Activated naive CD8-positive, alpha-beta T cell (primary cell): Measurements from ENCODE around the gene ZCCHC10.
"Not testable (repeated sequence)": the region's sequence is repeated elsewhere in the genome, so short reads cannot be mapped to it uniquely, and the experiment has no call there.

ENCODE experiments used
- H3K27ac Mint-ChIP-seq: one replicate; pipeline ENCODE4 v1.8.0; 2021; ENCODE audit warnings: mixed read lengths
- H3K27me3 Mint-ChIP-seq: one replicate; pipeline ENCODE4 v1.8.0; 2021; ENCODE audit warnings: mixed read lengths
- H3K36me3 Mint-ChIP-seq: one replicate; pipeline ENCODE4 v1.8.0; 2021; ENCODE audit warnings: mixed read lengths
- H3K4me1 Mint-ChIP-seq: one replicate; pipeline ENCODE4 v1.8.0; 2021; ENCODE audit warnings: low read depth, mixed read lengths
- H3K4me3 Mint-ChIP-seq: one replicate; pipeline ENCODE4 v1.8.0; 2021; ENCODE audit warnings: mild to moderate bottlenecking, mixed read lengths
- H3K9me3 Mint-ChIP-seq: one replicate; pipeline ENCODE4 v1.8.0; 2021; ENCODE audit warnings: low read depth, mixed read lengths

The ZCCHC10 gene

DNA sequence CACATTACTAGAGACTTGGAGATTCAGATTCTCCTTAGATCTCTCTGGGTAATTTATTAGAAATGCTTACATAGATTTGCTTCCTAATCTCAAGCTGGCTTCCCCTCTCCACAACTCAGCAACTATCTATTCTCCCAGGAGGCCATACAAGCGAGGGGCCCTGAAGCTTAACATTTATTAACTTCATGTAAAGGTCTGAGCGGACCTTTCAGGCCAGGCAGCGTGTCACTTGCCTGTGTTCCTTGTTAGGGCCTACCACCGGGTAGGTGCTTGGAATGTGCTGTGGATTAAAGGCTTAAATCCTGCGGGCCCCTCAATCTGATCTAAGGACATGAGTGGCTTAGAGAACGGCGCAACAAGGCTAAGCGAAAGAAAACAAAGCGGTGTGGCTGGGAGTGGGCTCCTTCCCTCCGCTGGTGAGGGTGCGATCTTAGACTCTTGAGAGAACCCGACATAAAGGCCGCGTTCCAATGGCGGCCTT lies 24.8 kb upstream of the ZCCHC10 start:
- H3K36me3 Mint-ChIP-seq, result peaks cover 6% of the 10 kb centered on the region
- H3K4me1 Mint-ChIP-seq, result peaks cover 44% of the 10 kb centered on the region
- H3K27ac Mint-ChIP-seq, result peak overlapping the region; percentile 99
- H3K9me3 Mint-ChIP-seq, result no peaks in the 10 kb centered on the region
- no peaks in the 10 kb centered on the region for H3K27me3 Mint-ChIP-seq
- peak overlapping the region; percentile 97 for H3K4me3 Mint-ChIP-seq

DNA sequence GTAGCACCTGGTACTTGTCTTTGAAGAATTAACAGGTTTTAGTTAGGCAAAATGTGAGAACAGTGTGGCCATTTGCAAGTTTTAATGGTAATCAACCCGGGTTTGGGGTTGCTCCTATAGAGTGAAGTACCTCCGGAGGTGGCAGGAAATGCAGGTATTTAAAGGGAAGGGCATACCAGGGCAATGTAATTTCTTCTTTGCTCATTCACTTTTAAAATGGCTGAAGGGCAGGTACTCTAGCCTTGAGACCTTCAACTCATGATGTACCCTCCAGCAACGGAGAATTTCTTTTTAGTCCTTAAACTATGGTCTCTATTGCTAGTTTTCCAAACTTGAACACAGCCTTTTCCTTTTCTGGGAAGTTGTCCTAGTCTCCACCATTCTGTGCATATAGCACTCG lies 24.2 kb upstream of the ZCCHC10 start:
- Mint-ChIP-seq H3K4me1 (peaks cover 38% of the 10 kb centered on the region), H3K4me3 (peak overlapping the region; percentile 97), H3K36me3 (peaks cover 6% of the 10 kb centered on the region), H3K27me3 (no peaks in the 10 kb centered on the region), H3K27ac (peak overlapping the region; percentile 99), H3K9me3 (no peaks in the 10 kb centered on the region)

DNA sequence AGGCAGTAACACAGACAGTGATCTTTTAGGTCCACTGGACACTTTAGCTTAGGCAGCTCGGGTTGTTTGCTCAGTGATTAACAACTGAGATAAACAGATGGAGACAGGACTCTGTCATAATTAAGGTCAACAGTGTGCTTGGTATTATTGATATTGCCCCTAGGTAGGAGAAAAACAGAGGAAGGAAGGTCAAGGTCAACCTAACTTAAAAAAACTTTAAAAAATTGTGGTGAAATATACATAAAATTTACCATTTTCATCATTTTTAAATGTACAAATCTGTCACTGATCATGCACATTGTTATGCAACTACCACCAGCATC lies 23.3 kb upstream of the ZCCHC10 start:
- H3K27me3 Mint-ChIP-seq, result no peaks in the 10 kb centered on the region
- peak overlapping the region; percentile 86 for H3K27ac Mint-ChIP-seq
- peaks cover 2% of the 10 kb centered on the region for H3K36me3 Mint-ChIP-seq
- peaks cover 29% of the 10 kb centered on the region for H3K4me1 Mint-ChIP-seq
- H3K9me3 Mint-ChIP-seq, result no peaks in the 10 kb centered on the region
- H3K4me3 Mint-ChIP-seq, result peak overlapping the region; percentile 54

DNA sequence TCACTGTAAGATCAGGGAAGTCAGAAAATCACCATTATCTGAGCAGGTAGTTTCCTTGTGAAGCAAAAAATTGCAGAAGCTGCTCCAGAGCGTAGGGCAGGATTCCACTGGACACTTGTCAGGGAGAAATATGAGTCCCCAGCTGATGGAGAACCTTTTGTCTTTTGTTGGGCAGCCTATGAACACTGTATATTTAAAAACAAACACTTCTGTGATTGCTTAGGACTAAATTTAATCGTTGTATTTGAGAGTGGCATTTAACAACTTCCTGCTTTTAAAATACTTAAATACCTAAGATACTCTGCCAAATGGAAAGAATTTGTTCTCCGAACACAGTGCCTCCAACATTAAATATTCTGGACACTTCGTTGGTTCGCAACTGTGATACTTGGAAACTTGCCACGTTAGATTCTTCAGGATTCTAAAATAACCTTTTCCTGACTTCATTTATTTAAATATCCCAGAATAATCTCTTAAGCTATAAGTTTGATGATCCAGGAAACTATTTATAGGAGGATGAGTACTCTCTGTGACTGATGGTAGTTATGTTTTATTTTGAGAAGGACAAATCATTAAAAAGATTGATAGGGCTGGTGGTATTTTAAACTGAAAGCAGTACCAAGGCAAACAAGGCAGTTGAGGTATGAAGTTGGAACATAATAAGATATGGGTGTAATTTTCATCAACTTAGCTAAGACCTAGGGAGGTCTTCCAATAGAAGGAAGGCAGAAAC lies 22.8 kb upstream of the ZCCHC10 start:
- peak overlapping the region; percentile 54 for H3K4me3 Mint-ChIP-seq
- H3K36me3 Mint-ChIP-seq, result no peaks in the 10 kb centered on the region
- H3K4me1 Mint-ChIP-seq, result peaks cover 24% of the 10 kb centered on the region
- no peaks in the 10 kb centered on the region for H3K27me3 Mint-ChIP-seq
- no peaks in the 10 kb centered on the region for H3K9me3 Mint-ChIP-seq
- H3K27ac Mint-ChIP-seq, result peak overlapping the region; percentile 86

DNA sequence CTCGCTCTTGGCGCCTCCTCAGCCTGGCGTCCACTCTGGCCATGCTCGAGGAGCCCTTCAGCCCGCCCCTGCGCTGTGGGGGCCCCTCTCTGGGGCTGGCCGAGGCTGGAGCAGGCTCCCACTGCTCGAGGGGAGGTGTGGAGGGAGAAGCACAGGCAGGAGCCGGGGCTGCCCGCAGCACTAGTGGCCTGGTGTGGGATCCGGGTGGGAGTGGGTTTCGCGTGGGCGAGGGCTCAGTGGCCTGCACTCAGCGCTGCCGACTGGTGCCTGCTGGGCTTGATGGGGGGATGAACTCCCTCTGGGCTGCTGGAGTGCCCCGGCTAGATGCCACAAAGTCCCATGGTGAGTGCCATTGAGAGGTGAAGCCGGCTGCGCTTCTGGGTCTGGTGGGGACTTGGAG lies 21.1 kb upstream of the ZCCHC10 start:
- Mint-ChIP-seq H3K9me3 (no peaks in the 10 kb centered on the region), H3K36me3 (no peaks in the 10 kb centered on the region), H3K4me3 (no peak overlapping the region), H3K27ac (no peak overlapping the region), H3K27me3 (no peaks in the 10 kb centered on the region), H3K4me1 (peaks cover 18% of the 10 kb centered on the region)

DNA sequence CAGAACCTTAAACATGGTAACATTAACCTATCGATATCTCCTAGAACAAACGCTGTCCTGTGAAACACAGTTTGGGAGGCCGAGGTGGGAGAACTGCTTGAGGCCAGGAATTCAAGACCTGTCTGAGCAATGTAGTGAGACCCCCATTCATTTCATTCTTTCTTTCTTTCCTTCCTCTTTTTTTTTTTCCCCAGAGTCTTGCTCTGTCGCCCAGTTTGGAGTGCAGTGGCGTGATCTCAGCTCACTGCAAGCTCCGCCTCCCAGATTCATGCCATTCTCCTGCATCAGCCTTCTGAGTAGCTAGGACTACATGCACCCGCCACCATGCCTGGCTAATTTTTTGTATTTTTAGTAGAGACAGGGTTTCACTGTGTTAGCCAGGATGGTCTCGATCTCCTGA lies 20.2 kb upstream of the ZCCHC10 start:
- not testable (repeated sequence) for H3K27ac Mint-ChIP-seq, H3K36me3 Mint-ChIP-seq, H3K27me3 Mint-ChIP-seq, H3K4me3 Mint-ChIP-seq, H3K9me3 Mint-ChIP-seq
- H3K4me1 Mint-ChIP-seq, result peaks cover 18% of the 10 kb centered on the region

DNA sequence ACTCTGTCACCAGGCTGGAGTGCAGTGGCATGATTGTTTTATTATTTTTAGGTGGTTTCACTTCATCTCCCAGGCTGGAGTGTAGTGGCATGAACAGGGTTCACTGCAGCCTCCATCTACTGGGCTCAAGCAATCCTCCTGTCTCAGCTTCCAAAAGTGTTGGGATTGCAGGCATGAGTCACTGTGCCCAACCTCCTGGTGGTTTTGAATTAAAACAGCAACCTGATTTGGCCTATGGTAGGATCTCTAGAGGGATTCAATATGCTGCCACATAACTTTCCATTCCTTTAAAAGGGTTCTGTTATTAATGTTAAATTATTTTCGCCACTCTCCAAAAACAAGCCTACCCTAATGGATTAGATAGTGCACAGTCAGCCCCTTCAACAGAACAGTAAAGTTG lies 15.6 kb upstream of the ZCCHC10 start:
- no peaks in the 10 kb centered on the region for H3K4me1 Mint-ChIP-seq
- H3K27ac Mint-ChIP-seq, result no peak overlapping the region
- H3K9me3 Mint-ChIP-seq, result no peaks in the 10 kb centered on the region
- no peak overlapping the region for H3K4me3 Mint-ChIP-seq
- H3K27me3 Mint-ChIP-seq, result no peaks in the 10 kb centered on the region
- H3K36me3 Mint-ChIP-seq, result peaks cover 2% of the 10 kb centered on the region

DNA sequence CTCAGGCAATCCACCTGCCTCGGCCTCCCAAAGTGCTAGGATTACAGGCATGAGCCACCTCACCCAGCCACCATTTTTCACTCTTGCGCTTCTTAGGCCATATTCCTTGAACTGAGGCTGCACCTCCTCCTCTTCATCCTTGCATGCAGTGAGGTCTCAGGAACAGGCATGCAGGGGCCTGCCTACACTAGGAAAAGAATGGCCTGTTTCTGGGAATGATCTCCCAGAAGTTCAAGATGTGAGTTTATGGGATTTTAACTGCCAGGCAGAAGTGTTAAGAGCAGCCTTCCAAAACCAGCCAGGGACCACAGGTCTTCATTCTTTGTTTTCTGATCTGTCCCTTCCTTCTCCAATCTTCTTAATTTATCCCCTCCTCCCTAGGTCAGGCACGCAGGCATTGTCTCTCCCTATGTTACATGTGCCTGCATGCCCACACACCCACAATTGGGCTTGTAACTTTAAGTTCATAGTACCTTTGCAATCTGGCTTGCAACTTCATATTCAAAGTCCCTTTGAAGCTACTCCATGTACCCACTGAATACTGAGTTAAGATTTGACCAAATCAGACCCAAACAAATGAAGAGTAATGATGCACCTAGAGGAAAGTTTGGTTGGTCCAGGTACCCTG lies 14.9 kb upstream of the ZCCHC10 start:
- peaks cover under 1% of the 10 kb centered on the region for H3K27me3 Mint-ChIP-seq
- peaks cover 2% of the 10 kb centered on the region for H3K36me3 Mint-ChIP-seq
- H3K4me3 Mint-ChIP-seq, result no peak overlapping the region
- no peaks in the 10 kb centered on the region for H3K4me1 Mint-ChIP-seq
- H3K9me3 Mint-ChIP-seq, result no peaks in the 10 kb centered on the region
- H3K27ac Mint-ChIP-seq, result no peak overlapping the region

DNA sequence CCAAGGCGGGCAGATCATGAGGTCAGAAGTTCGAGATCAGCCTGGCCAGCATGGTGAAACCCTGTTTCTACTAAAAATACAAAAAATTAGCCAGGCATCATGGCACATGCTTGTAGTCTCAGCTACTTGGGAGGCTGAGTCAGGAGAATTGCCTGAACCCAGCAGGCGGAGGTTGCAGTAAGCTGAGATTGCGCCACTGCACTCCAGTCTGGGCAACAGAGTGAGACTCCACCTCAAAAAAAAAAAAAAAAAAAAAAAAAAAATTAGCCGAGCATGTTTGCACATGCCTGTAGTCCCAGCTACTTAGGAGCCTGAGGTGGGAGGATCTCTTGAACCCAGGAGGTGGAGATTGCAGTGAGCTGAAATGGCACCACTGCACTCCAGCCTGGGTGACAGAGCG lies 10.3 kb upstream of the ZCCHC10 start:
- H3K4me3 Mint-ChIP-seq, H3K9me3 Mint-ChIP-seq, H3K27me3 Mint-ChIP-seq, H3K27ac Mint-ChIP-seq, H3K36me3 Mint-ChIP-seq, H3K4me1 Mint-ChIP-seq: not testable (repeated sequence)

DNA sequence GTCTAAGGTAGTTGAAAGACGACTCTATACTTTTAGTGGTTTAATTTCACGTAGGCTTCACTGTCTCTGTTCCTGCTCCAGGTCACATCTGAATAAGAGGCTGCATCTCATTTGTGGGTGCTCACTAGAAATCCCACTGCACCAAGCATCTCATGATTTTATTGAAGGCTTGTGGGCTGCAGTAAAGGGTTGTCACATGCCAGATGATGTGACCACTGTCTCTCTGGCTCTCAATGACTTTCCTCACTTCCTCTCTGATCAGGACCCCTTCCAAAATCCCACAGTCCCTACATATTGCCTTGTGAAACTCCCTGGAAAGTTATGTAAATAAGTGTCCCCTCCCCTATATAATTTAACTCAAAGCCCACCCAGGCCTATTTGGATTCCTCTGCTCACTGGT lies 8.9 kb upstream of the ZCCHC10 start:
- Mint-ChIP-seq H3K36me3 (no peaks in the 10 kb centered on the region), H3K4me1 (no peaks in the 10 kb centered on the region), H3K9me3 (no peaks in the 10 kb centered on the region), H3K27me3 (peaks cover 4% of the 10 kb centered on the region), H3K4me3 (no peak overlapping the region), H3K27ac (no peak overlapping the region)

DNA sequence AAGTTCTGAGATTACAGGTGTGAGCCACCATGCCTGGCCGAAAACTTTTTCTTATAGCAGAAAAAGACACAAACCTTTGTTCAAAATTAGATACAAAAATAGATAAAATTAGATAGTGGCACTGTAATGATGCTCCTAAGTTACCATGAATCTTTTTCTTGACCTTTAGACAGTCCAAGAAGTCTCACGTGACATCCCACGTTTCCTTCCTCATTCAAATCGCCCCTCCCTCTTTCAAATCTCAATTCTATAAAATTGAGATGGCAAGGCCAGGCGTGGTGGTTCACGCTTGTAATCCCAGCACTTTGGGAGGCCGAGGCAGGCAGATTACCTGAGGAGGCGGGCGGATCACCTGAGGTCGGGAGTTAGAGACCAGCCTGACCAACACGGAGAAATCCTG lies 7.7 kb upstream of the ZCCHC10 start:
- H3K4me1 Mint-ChIP-seq, result no peaks in the 10 kb centered on the region
- H3K9me3 Mint-ChIP-seq, result no peaks in the 10 kb centered on the region
- H3K4me3 Mint-ChIP-seq, result no peak overlapping the region
- H3K27ac Mint-ChIP-seq, result no peak overlapping the region
- peaks cover 4% of the 10 kb centered on the region for H3K27me3 Mint-ChIP-seq
- no peaks in the 10 kb centered on the region for H3K36me3 Mint-ChIP-seq

DNA sequence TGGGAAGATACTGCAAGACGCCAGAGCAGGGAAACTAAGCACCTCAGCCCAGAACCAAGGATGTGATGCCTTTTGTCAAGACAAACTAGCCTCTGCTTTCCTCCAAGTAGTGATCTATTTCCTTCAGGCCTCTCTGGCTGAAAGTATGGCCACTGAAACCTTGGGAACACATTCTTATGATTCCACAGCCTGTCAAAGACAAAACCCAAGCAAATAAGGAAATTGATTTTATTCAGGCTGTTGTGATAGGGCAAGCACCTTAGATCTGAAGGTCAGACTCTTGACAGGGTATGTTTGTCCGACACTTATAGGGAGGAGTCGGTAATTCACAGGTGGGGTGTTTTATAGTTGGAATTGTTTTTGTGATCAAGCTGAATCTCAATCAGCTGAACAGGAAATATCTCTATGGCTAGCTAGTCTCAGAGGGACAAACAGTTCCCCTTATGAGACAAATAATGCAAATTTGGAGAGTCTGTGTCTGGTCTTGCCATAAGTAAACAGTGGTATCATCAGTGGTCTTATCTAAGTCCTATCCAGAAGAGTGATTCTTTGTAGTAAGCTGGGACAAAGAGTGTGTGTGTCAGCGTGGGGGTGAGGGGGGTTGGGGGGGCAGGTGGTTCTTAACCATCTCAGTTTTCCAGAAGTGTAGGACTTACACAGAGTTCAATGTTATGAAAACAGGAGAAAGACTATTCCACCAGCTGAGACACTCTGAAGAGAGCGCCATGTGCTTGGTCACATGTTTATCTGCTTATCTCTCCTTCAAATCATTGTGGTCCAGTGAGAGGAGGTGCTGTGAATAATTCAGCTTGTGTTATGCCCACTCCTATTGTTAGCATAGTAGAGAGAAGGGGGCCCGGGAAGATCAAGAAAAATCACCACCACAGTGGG lies 6.7 kb upstream of the ZCCHC10 start:
- H3K27ac Mint-ChIP-seq, result no peak overlapping the region
- no peak overlapping the region for H3K4me3 Mint-ChIP-seq
- H3K4me1 Mint-ChIP-seq, result no peaks in the 10 kb centered on the region
- H3K9me3 Mint-ChIP-seq, result no peaks in the 10 kb centered on the region
- H3K36me3 Mint-ChIP-seq, result no peaks in the 10 kb centered on the region
- H3K27me3 Mint-ChIP-seq, result peaks cover 4% of the 10 kb centered on the region

DNA sequence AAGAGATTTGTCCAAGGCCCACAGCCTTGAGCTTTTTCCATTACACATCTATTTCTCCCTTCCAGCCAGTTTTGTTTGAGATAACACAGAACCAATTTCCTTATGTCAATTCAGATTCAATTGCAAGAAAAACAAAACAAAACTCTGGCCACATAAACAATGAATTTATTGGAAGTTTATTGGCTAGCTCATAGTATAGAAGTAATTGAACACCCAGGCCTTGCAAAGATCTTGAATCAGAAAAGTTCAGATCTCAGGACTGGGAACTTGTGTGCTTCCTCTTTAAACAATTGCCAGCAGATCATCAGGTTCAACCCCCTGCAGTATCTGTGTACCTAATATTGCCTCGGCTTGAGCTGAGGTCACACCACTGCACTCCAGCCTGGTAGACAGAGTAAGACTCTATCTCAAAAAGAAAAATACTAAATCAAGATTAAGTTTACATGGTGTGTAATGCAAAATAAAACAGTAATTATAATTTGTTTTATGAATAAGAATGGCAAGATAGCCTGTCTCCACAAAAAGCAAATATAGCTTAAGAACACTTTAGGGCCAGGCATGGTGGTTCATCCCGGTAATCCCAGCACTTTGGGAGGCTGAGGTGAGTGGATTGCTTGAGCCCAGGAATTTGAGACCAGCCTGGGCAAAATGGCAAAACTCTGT lies 4.1 kb upstream of the ZCCHC10 start:
- Mint-ChIP-seq H3K4me1 (peaks cover 6% of the 10 kb centered on the region), H3K36me3 (peaks cover 2% of the 10 kb centered on the region), H3K27ac (no peak overlapping the region), H3K27me3 (peaks cover 2% of the 10 kb centered on the region), H3K9me3 (no peaks in the 10 kb centered on the region), H3K4me3 (no peak overlapping the region)

DNA sequence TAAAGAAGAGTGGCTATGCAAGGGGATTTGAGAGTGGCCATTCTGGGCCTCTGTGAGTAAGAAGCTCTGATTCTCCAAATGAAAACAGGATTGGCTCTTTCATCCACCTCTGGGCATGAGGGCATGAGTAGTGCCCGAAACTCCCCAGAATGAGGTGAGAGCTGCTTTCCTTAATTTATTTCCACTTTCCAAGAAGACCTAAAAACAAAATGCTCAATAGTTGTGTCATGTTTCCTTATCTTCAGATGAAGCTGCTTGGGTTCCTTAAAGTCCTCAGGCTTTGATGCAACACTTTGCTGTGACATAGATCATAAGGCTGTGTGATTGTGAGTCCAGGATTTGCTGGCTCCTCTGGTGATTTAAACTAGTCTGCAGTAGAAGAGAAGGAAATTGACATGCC lies 3.1 kb upstream of the ZCCHC10 start:
- Mint-ChIP-seq H3K4me3 (no peak overlapping the region), H3K36me3 (peaks cover 2% of the 10 kb centered on the region), H3K27ac (no peak overlapping the region), H3K27me3 (no peaks in the 10 kb centered on the region), H3K4me1 (peaks cover 12% of the 10 kb centered on the region), H3K9me3 (no peaks in the 10 kb centered on the region)

DNA sequence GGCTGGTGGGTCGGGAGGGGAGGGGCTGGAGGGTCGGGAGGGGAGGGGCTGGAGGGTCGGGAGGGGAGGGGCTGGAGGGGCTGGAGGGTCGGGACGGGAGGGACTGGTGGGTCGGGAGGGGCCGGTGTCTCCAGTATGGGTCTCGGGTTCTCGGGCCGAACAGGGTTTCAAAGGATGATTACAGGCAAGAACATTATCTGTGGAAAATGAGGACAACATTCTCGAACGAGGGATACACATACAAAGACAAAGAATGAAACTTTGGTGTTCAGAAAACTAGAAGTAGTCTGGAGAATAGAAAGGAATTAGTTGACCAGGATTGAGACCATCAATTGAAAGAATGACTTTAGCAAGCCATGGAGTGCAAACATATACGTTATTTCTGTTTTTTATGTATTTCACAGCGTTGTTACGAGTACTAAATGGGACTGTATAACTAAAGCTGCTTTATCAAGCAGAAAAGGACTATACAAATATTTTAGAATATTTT lies 360 bp upstream of the ZCCHC10 start:
- peaks cover 21% of the 10 kb centered on the region for H3K4me1 Mint-ChIP-seq

More for the DNA sequence above, 360 bp upstream of the ZCCHC10 start:
- Mint-ChIP-seq H3K9me3 (no peaks in the 10 kb centered on the region), H3K27ac (peak overlapping the region; percentile 64), H3K36me3 (peaks cover 5% of the 10 kb centered on the region), H3K4me3 (peak overlapping the region; percentile 96), H3K27me3 (no peaks in the 10 kb centered on the region)
